AG09309 (cell line): ENCODE measurements around the gene DNAJA3.

ENCODE experiments used
- DNase-seq: peaks from one replicate; pipeline ENCODE4 v3.0.0-alpha.2; 2010; ENCODE audit warnings: low read depth
- H3K4me3 ChIP-seq: 2 replicates; pipeline ENCODE4 v1.5.1; 2011; ENCODE audit warnings: mild to moderate bottlenecking, low read depth, low read length, moderate library complexity; ENCODE audit not compliant: control insufficient read depth
- CTCF ChIP-seq: IDR thresholded peaks from 2 replicates; pipeline ENCODE4 v1.5.1; 2011; ENCODE audit warnings: mild to moderate bottlenecking, low read depth, low read length, inconsistent platforms; ENCODE audit not compliant: insufficient read depth, control insufficient read depth; ENCODE audit errors: missing control alignments

Gene DNAJA3

GRCh38 chr16:4388271-4389021 lies 37.2 kb upstream of the DNAJA3 start:
- TF ChIP-seq CTCF = no peak
- no peak overlapping the region for H3K4me3 ChIP-seq
- no peak for DNase-seq

GRCh38 chr16:4389051-4389955 lies 36.4 kb upstream of the DNAJA3 start:
- DNase-seq = no peak

GRCh38 chr16:4390266-4391260 lies 35.1 kb upstream of the DNAJA3 start:
- no peak for TF ChIP-seq CTCF
- no peak for DNase-seq
- H3K4me3 ChIP-seq = no peak overlapping the region

More at GRCh38 chr16:4389051-4389955, 36.4 kb upstream of the DNAJA3 start:
- H3K4me3 ChIP-seq = no peak overlapping the region
- no peak for TF ChIP-seq CTCF

- no peak for TF ChIP-seq CTCF
- no peak overlapping the region for H3K4me3 ChIP-seq
- no peak for DNase-seq
Measured at GRCh38 chr16:4391631-4392381, 33.9 kb upstream of the DNAJA3 start.

GRCh38 chr16:4392382-4393239 lies 33.1 kb upstream of the DNAJA3 start:
- peak; percentile 68 for DNase-seq
- H3K4me3 ChIP-seq = no peak overlapping the region
- no peak for TF ChIP-seq CTCF
